Endodermal cell (in vitro differentiated cells): ENCODE results near the gene PRDM2. TPM values are rescaled to one million over a fixed set of nuclear protein-coding genes. Genes with fewer than 3 reads are reported as not detected.

ENCODE experiments used
- DNase-seq: peaks from one replicate; pipeline ENCODE4 v3.0.0-alpha.2; 2017
- H3K27ac ChIP-seq: 2 replicates; pipeline ENCODE4 v1.5.1; 2013; ENCODE audit warnings: mild to moderate bottlenecking, low read depth, low read length, moderate library complexity
- H3K27me3 ChIP-seq: 2 replicates; pipeline ENCODE4 v1.6.1; 2013; ENCODE audit warnings: mild to moderate bottlenecking, low read length, moderate library complexity; ENCODE audit not compliant: insufficient read depth, control insufficient read depth, poor library complexity, severe bottlenecking
- H3K36me3 ChIP-seq: 2 replicates; pipeline ENCODE4 v1.7.0; 2013; ENCODE audit warnings: mild to moderate bottlenecking, low read length, moderate library complexity; ENCODE audit not compliant: control insufficient read depth, insufficient read depth
- H3K4me1 ChIP-seq: one replicate; pipeline ENCODE4 v1.7.0; 2013; ENCODE audit warnings: low read length; ENCODE audit not compliant: control insufficient read depth, insufficient read depth
- H3K4me3 ChIP-seq: 2 replicates; pipeline ENCODE4 v1.5.1; 2013; ENCODE audit warnings: mild to moderate bottlenecking, low read length, moderate library complexity
- H3K9ac ChIP-seq: 2 replicates; pipeline ENCODE4 v1.6.1; 2013; ENCODE audit warnings: mild to moderate bottlenecking, low read length, moderate library complexity; ENCODE audit not compliant: poor library complexity, severe bottlenecking; ENCODE audit errors: extremely low read depth
- H3K9me3 ChIP-seq: 2 replicates; pipeline ENCODE4 v1.6.1; 2013; ENCODE audit warnings: mild to moderate bottlenecking, low read length, moderate library complexity; ENCODE audit not compliant: control insufficient read depth
- H3K27ac Mint-ChIP-seq: 2 replicates; pipeline ENCODE4 v1.8.0; 2020; ENCODE audit warnings: mixed read lengths
- H3K27me3 Mint-ChIP-seq: 2 replicates; pipeline ENCODE4 v1.8.0; 2021; ENCODE audit warnings: mild to moderate bottlenecking, mixed read lengths; ENCODE audit not compliant: insufficient read depth
- H3K36me3 Mint-ChIP-seq: 2 replicates; pipeline ENCODE4 v1.8.0; 2020; ENCODE audit warnings: low read depth, mixed read lengths
- H3K4me1 Mint-ChIP-seq: 2 replicates; pipeline ENCODE4 v1.8.0; 2020; ENCODE audit warnings: mixed read lengths
- H3K4me3 Mint-ChIP-seq: 2 replicates; pipeline ENCODE4 v1.8.0; 2020; ENCODE audit warnings: mild to moderate bottlenecking, moderate library complexity, mixed read lengths
- H3K9me3 Mint-ChIP-seq: 2 replicates; pipeline ENCODE4 v1.8.0; 2020; ENCODE audit warnings: mild to moderate bottlenecking, mixed read lengths
- WGBS, 2 experiments: methylation state at CpG; one replicate each; pipeline versions ENCODE4 v1.1.5 to v1.1.7; 2013; ENCODE audit warnings: missing lambda C conversion rate in 2 of 2, mixed read lengths in 1 of 2; ENCODE audit not compliant: insufficient coverage in 1 of 2, insufficient read length in 1 of 2; 5-methylcytosine and 5-hydroxymethylcytosine counted together
- total RNA-seq, 2 donors: library from RNA; stranded (reverse); fragmentation: NEBNext Ultra II Directional in 1 of 2; extraction: Animal tissue kit (Norgen Biotek cat#: 25700) in 1 of 2; gene quantifications; 2 replicates in 1 of 2; 3 replicates in 1 of 2; pipeline ENCODE4 v1.2.1, GENCODE V29; 2021
- TF ChIP-seq, protein P1 (sequence below): fragments of 200-600 bp; sonication (generic); conservative IDR thresholded peaks from 2 replicates; pipeline ENCODE4 v1.5.0; 2021; ENCODE audit warnings: antibody characterized with exemption, mild to moderate bottlenecking

The PRDM2 gene
- total RNA-seq, 2 donors from 2014 or later: 29.4 to 35.4 TPM

DNA sequence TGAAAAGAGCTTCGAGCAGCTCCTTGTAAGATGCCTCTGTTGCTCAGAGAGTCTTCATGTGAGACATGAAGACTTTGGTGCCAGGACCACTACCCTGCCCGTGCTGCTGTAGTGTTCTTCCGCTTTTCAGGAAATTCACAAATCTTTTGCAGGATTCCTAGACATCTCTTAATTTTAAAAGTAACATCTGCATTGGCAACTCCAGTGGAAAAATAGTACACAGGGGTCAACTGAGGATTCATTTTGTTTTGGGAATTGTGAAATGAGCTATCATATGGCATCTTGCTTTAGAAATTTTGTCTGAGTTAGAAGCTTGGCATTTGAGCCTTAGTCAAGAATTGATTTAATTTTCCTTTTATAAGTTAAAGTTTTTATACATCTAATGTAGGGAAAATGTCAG, 7.2 kb downstream of the PRDM2 start:
- no peak overlapping the region for H3K4me3 Mint-ChIP-seq
- H3K27me3 ChIP-seq: no peaks in the 10 kb centered on the region
- no peak for DNase-seq
- 93 to 96% methylated on average over 3 of the region's 3 CpGs for WGBS, 2 experiments
- H3K4me1 ChIP-seq: no peaks in the 10 kb centered on the region
- H3K27me3 Mint-ChIP-seq: no peaks in the 10 kb centered on the region
- no peaks in the 10 kb centered on the region for H3K9me3 ChIP-seq
- H3K36me3 Mint-ChIP-seq: no peaks in the 10 kb centered on the region
- no peak overlapping the region for H3K27ac ChIP-seq
- no peak overlapping the region for H3K9ac ChIP-seq
- H3K36me3 ChIP-seq: no peaks in the 10 kb centered on the region
- no peak overlapping the region for H3K27ac Mint-ChIP-seq
- TF ChIP-seq, protein P1, sequence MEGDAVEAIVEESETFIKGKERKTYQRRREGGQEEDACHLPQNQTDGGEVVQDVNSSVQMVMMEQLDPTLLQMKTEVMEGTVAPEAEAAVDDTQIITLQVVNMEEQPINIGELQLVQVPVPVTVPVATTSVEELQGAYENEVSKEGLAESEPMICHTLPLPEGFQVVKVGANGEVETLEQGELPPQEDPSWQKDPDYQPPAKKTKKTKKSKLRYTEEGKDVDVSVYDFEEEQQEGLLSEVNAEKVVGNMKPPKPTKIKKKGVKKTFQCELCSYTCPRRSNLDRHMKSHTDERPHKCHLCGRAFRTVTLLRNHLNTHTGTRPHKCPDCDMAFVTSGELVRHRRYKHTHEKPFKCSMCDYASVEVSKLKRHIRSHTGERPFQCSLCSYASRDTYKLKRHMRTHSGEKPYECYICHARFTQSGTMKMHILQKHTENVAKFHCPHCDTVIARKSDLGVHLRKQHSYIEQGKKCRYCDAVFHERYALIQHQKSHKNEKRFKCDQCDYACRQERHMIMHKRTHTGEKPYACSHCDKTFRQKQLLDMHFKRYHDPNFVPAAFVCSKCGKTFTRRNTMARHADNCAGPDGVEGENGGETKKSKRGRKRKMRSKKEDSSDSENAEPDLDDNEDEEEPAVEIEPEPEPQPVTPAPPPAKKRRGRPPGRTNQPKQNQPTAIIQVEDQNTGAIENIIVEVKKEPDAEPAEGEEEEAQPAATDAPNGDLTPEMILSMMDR: no peak
- H3K4me1 Mint-ChIP-seq: no peaks in the 10 kb centered on the region
- H3K9me3 Mint-ChIP-seq: no peaks in the 10 kb centered on the region
- H3K4me3 ChIP-seq: no peak overlapping the region

DNA sequence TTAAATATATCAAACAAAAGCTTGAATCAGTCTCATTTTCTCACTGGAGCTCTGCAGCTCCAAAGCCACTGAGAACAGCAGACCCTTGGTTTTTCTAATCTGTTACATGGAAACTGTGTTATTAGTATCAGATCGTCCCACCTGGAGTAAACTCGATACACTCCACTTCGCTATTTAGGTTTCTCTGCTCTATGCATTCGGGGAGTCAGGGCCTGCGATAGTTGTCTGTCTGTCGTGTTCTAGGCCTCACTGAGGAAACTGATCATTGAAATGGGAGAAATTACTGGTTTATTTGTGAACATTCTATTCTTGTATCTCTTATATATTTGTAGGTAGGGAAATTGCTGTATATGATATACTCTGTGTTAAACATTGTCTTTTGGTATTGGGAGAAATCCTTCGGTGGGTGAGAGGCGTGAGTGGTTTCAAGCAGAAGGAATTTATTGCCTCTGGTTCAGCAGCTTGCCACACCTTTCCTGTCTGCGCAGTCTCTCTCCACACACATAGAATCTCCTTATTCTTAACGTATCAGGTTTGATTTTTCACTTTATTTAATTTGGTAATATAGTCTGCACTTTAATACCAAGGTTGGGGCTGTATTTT, 8.5 kb downstream of the PRDM2 start:
- Histone ChIP-seq H3K27ac (no peak overlapping the region), H3K27me3 (no peaks in the 10 kb centered on the region), H3K4me3 (no peak overlapping the region), H3K36me3 (no peaks in the 10 kb centered on the region), H3K4me1 (no peaks in the 10 kb centered on the region), H3K9me3 (no peaks in the 10 kb centered on the region), H3K9ac (no peak overlapping the region)
- H3K4me3 Mint-ChIP-seq: no peak overlapping the region
- WGBS, 2 experiments: 97% methylated on average over 10 of the region's 10 CpGs; no CpG with 5 or more reads in 1 of the 2 experiments
- H3K27me3 Mint-ChIP-seq: no peaks in the 10 kb centered on the region
- no peaks in the 10 kb centered on the region for H3K36me3 Mint-ChIP-seq
- no peak overlapping the region for H3K27ac Mint-ChIP-seq
- no peaks in the 10 kb centered on the region for H3K9me3 Mint-ChIP-seq
- TF ChIP-seq, protein P1: no peak
- no peaks in the 10 kb centered on the region for H3K4me1 Mint-ChIP-seq
- DNase-seq: no peak

DNA sequence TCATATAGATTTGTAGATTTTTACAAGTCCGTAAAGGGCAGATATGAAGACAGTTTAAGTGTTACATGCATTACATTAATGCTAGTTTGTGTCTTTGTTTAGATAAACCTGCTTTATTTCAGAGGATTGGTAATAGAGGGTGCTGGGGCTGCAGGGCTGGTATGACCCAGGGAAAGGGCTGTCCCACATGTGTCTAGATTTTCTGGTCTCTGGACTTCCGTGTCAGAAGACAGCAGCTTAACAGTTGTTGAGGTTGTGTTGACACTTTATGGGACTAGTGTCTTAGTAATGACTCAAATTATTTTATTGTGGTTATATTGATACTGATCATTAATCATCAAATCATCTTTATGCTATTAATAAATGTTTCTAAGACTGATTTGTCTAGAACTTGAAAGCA, 10.1 kb downstream of the PRDM2 start:
- TF ChIP-seq, protein P1: no peak
- no peaks in the 10 kb centered on the region for H3K9me3 ChIP-seq
- no peaks in the 10 kb centered on the region for H3K27me3 Mint-ChIP-seq
- H3K27ac Mint-ChIP-seq: no peak overlapping the region
- 94 to 100% methylated on average over 1 to 2 of the region's 2 CpGs for WGBS, 2 experiments
- H3K9me3 Mint-ChIP-seq: no peaks in the 10 kb centered on the region
- H3K36me3 Mint-ChIP-seq: no peaks in the 10 kb centered on the region
- H3K4me3 ChIP-seq: no peak overlapping the region
- H3K4me1 ChIP-seq: no peaks in the 10 kb centered on the region
- H3K27me3 ChIP-seq: no peaks in the 10 kb centered on the region
- no peaks in the 10 kb centered on the region for H3K36me3 ChIP-seq
- no peaks in the 10 kb centered on the region for H3K4me1 Mint-ChIP-seq
- no peak overlapping the region for H3K9ac ChIP-seq
- H3K4me3 Mint-ChIP-seq: no peak overlapping the region
- H3K27ac ChIP-seq: no peak overlapping the region
- DNase-seq: no peak
